Measurements from ENCODE around the gene LPP.

LPP gene

GRCh38 chr3:188721312-188721711 is 567.4 kb downstream of the LPP start:
- Histone ChIP-seq H3K36me3 (ENCODE audit: low read depth) (no peaks in the 10 kb centered on the region), H3K27ac (ENCODE audit: poor library complexity, severe bottlenecking) (no peak overlapping the region), H3K4me1 (ENCODE audit: insufficient read depth, poor library complexity, severe bottlenecking) (peaks cover 4% of the 10 kb centered on the region), H3K27me3 (ENCODE audit: insufficient read depth, poor library complexity, severe bottlenecking) (no peaks in the 10 kb centered on the region), H3K9me3 (ENCODE audit: severe bottlenecking) (no peaks in the 10 kb centered on the region), H3K4me3 (ENCODE audit: severe bottlenecking) (no peak overlapping the region)
- DNase-seq (ENCODE audit: low spot score) (no peak), ATAC-seq (ENCODE audit: low read depth) (no peak)
- TF ChIP-seq CTCF (IDR thresholded peaks at IDR 0.05; ENCODE audit: poor library complexity, severe bottlenecking), result no peak

GRCh38 chr3:188721990-188722389 is 568.0 kb downstream of the LPP start:
- ATAC-seq (ENCODE audit: low read depth) (no peak), DNase-seq (ENCODE audit: low spot score) (no peak)
- no peaks in the 10 kb centered on the region for H3K27me3 ChIP-seq (ENCODE audit: insufficient read depth, poor library complexity, severe bottlenecking)
- no peaks in the 10 kb centered on the region for H3K36me3 ChIP-seq (ENCODE audit: low read depth)
- H3K27ac ChIP-seq (ENCODE audit: poor library complexity, severe bottlenecking), result no peak overlapping the region
- H3K4me1 ChIP-seq (ENCODE audit: insufficient read depth, poor library complexity, severe bottlenecking), result peaks cover 4% of the 10 kb centered on the region
- H3K9me3 ChIP-seq (ENCODE audit: severe bottlenecking), result no peaks in the 10 kb centered on the region
- no peak for TF ChIP-seq CTCF (IDR thresholded peaks at IDR 0.05; ENCODE audit: poor library complexity, severe bottlenecking)
- no peak overlapping the region for H3K4me3 ChIP-seq (ENCODE audit: severe bottlenecking)

- TF ChIP-seq CTCF (IDR thresholded peaks at IDR 0.05; ENCODE audit: poor library complexity, severe bottlenecking), result no peak
- no peaks in the 10 kb centered on the region for H3K27me3 ChIP-seq (ENCODE audit: insufficient read depth, poor library complexity, severe bottlenecking)
- DNase-seq (ENCODE audit: low spot score) (no peak), ATAC-seq (ENCODE audit: low read depth) (no peak)
- peaks cover 4% of the 10 kb centered on the region for H3K4me1 ChIP-seq (ENCODE audit: insufficient read depth, poor library complexity, severe bottlenecking)
- no peaks in the 10 kb centered on the region for H3K36me3 ChIP-seq (ENCODE audit: low read depth)
- no peaks in the 10 kb centered on the region for H3K9me3 ChIP-seq (ENCODE audit: severe bottlenecking)
- H3K4me3 ChIP-seq (ENCODE audit: severe bottlenecking), result no peak overlapping the region
- H3K27ac ChIP-seq (ENCODE audit: poor library complexity, severe bottlenecking), result no peak overlapping the region
Observed at GRCh38 chr3:188722963-188723362, 569.0 kb downstream of the LPP start.

- H3K27me3 ChIP-seq (ENCODE audit: insufficient read depth, poor library complexity, severe bottlenecking), result no peaks in the 10 kb centered on the region
- ATAC-seq (ENCODE audit: low read depth), result no peak
- H3K36me3 ChIP-seq (ENCODE audit: low read depth), result no peaks in the 10 kb centered on the region
- no peak overlapping the region for H3K4me3 ChIP-seq (ENCODE audit: severe bottlenecking)
- no peak for TF ChIP-seq CTCF (IDR thresholded peaks at IDR 0.05; ENCODE audit: poor library complexity, severe bottlenecking)
- H3K9me3 ChIP-seq (ENCODE audit: severe bottlenecking), result no peaks in the 10 kb centered on the region
- no peak overlapping the region for H3K27ac ChIP-seq (ENCODE audit: poor library complexity, severe bottlenecking)
- no peak for DNase-seq (ENCODE audit: low spot score)
- no peaks in the 10 kb centered on the region for H3K4me1 ChIP-seq (ENCODE audit: insufficient read depth, poor library complexity, severe bottlenecking)
Observed at GRCh38 chr3:188727052-188727451, 573.1 kb downstream of the LPP start.

GRCh38 chr3:188728371-188728896 is 574.5 kb downstream of the LPP start:
- H3K27me3 ChIP-seq (ENCODE audit: insufficient read depth, poor library complexity, severe bottlenecking), result no peaks in the 10 kb centered on the region
- TF ChIP-seq CTCF (IDR thresholded peaks at IDR 0.05; ENCODE audit: poor library complexity, severe bottlenecking), result no peak
- ATAC-seq (ENCODE audit: low read depth), result no peak
- H3K4me3 ChIP-seq (ENCODE audit: severe bottlenecking), result no peak overlapping the region
- no peaks in the 10 kb centered on the region for H3K36me3 ChIP-seq (ENCODE audit: low read depth)
- no peaks in the 10 kb centered on the region for H3K4me1 ChIP-seq (ENCODE audit: insufficient read depth, poor library complexity, severe bottlenecking)
- no peak for DNase-seq (ENCODE audit: low spot score)
- H3K27ac ChIP-seq (ENCODE audit: poor library complexity, severe bottlenecking), result no peak overlapping the region
- H3K9me3 ChIP-seq (ENCODE audit: severe bottlenecking), result no peaks in the 10 kb centered on the region
